Liver (tissue), 2 donors: ENCODE measurements around the gene OR2V1.

Source experiments
- CTCF ChIP-seq: fragments of 150-350 bp; IDR thresholded peaks from 2 replicates; pipeline ENCODE4 v1.5.1; 2017; ENCODE audit warnings: improper control_type of control experiment, low read depth, low read length; ENCODE audit not compliant: missing input control
- MAX ChIP-seq: IDR thresholded peaks from 2 replicates; pipeline ENCODE4 v1.6.1; 2016; ENCODE audit warnings: antibody characterized with exemption
- donor health status: healthy.

- TF ChIP-seq CTCF = no peak
- no peak for TF ChIP-seq MAX
Measured at GRCh38 chr5:181136361-181136955, 5.5 kb upstream of the OR2V1 start.
